HFF-Myc (cell line): ENCODE results near the gene OR7G2.
"Not testable (repeated sequence)": the region's sequence is repeated elsewhere in the genome, so short reads cannot be mapped to it uniquely, and the experiment has no call there.

Source experiments
- DNase-seq: peaks from one replicate; pipeline ENCODE4 v3.0.0-alpha.2; 2011; ENCODE audit warnings: low read depth; ENCODE audit errors: extremely low read depth
- H3K4me3 ChIP-seq: replicated peaks from 2 replicates; pipeline ENCODE4 v1.5.1; 2011; ENCODE audit warnings: low read depth, mild to moderate bottlenecking, control low read depth, low read length
- TF ChIP-seq, protein P1 (sequence below): IDR thresholded peaks from 2 replicates; pipeline ENCODE4 v1.5.1; 2012; ENCODE audit warnings: mild to moderate bottlenecking, low read depth, low read length, control low read depth; ENCODE audit errors: missing control alignments

OR7G2 gene

GRCh38 chr19:9076901-9077300, 30.4 kb downstream of the OR7G2 start:
- no peak for DNase-seq
- H3K4me3 ChIP-seq: no peak overlapping the region
- TF ChIP-seq, protein P1, sequence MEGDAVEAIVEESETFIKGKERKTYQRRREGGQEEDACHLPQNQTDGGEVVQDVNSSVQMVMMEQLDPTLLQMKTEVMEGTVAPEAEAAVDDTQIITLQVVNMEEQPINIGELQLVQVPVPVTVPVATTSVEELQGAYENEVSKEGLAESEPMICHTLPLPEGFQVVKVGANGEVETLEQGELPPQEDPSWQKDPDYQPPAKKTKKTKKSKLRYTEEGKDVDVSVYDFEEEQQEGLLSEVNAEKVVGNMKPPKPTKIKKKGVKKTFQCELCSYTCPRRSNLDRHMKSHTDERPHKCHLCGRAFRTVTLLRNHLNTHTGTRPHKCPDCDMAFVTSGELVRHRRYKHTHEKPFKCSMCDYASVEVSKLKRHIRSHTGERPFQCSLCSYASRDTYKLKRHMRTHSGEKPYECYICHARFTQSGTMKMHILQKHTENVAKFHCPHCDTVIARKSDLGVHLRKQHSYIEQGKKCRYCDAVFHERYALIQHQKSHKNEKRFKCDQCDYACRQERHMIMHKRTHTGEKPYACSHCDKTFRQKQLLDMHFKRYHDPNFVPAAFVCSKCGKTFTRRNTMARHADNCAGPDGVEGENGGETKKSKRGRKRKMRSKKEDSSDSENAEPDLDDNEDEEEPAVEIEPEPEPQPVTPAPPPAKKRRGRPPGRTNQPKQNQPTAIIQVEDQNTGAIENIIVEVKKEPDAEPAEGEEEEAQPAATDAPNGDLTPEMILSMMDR: no peak

- DNase-seq: peak; percentile 54
- TF ChIP-seq, protein P1: no peak
- no peak overlapping the region for H3K4me3 ChIP-seq
Observed at GRCh38 chr19:9075064-9075949, 32.0 kb downstream of the OR7G2 start.

- DNase-seq: no peak
- H3K4me3 ChIP-seq: no peak overlapping the region
- TF ChIP-seq, protein P1: no peak
Observed at GRCh38 chr19:9073806-9074205, 33.5 kb downstream of the OR7G2 start.

DNA sequence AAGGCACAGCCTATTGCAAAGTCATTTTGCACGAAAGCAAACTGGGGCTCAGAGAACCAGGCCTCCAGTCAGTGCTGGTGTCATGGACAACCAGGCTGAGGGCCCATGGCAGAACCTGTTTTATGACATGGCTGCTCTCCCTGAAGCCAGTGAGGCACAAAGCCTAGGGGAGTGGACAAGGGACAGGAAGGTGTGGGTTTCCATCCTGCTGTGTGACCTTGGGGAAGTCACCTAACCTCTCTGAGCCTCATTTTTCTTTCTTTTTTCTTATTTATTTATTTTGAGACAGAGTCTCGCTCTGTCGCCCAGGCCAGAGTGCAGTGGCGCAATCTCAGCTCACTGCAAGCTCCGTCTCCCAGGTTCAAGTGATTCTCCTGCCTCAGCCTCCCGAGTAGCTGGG, 35.6 kb downstream of the OR7G2 start:
- H3K4me3 ChIP-seq, DNase-seq: not testable (repeated sequence)

DNA sequence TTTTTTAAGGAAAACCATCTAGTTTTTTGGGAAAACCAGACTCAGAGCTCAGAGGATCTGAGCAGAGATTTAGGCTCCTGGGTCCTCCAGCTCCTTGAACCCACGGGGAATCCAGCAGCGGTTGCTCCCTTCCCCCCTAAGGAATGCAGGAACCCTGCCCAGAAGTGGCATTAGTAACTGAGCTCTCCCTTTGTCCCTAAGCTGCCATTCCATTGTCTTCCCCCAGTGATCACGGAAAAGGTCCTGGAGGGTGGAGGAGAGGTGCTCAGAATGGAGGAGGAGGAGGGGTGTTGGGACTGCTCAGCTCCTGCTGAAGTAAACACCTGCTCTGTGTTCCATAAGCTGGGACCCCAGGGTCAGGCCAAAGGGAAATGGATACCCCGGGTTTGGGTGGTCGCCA, 37.2 kb downstream of the OR7G2 start:
- DNase-seq: no peak
- no peak overlapping the region for H3K4me3 ChIP-seq
- TF ChIP-seq, protein P1: no peak

DNA sequence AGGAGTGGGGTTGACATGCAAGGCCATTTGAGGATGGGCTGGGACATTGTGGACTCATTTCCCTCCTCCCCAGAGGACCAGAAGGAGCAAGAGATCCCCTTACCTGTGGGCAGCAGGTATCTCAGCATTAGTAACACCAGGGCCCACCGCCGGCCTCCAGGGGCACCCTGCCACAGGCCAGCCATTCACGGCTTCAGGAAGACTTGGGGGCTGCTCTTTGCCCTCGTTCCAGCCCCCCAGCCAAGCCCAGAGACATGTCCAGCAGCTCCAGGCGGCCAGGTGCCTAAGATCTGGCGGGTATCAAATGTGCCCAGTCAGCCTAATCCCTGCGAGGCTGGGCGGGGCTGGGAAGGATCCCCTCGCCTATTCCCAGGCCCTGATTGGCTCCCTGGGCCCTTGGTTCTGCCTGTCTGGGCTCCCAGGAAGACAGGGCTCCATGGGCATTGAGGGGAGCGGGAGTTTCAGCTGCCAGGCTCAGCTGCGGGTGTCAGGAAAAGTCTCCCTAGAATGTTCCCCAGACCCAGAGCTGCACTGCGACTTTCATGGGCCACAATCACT, 41.7 kb downstream of the OR7G2 start:
- TF ChIP-seq, protein P1: no peak
- no peak for DNase-seq
- no peak overlapping the region for H3K4me3 ChIP-seq

GRCh38 chr19:9061879-9062278, 45.4 kb downstream of the OR7G2 start:
- TF ChIP-seq, protein P1: no peak
- H3K4me3 ChIP-seq: no peak overlapping the region
- DNase-seq: no peak
